DND-41 (cell line): Measurements from ENCODE around the gene BCL2L11.

Experiments used
- ATAC-seq: fragments of 200-7000 bp; cut with Tn5 transposase; 3 replicates; pipeline ENCODE4 v1.9.1; 2021; ENCODE audit warnings: low read depth; ENCODE audit not compliant: insufficient read depth
- DNase-seq: peaks from one replicate; pipeline ENCODE4 v3.0.0-alpha.2; 2020
- H2AFZ ChIP-seq: 2 replicates; pipeline ENCODE4 v1.6.0; 2012; ENCODE audit warnings: low read depth, low read length
- H3K27ac ChIP-seq: 2 replicates; pipeline ENCODE4 v1.5.1; 2012; ENCODE audit warnings: low read length, inconsistent platforms
- H3K27me3 ChIP-seq: fragments of 200-600 bp; sonication (generic); 2 replicates; pipeline ENCODE4 v1.6.0; 2012; ENCODE audit warnings: low read length, mild to moderate bottlenecking, inconsistent platforms; ENCODE audit not compliant: insufficient read depth, poor library complexity
- H3K36me3 ChIP-seq: 2 replicates; pipeline ENCODE4 v1.5.1; 2012; ENCODE audit warnings: low read length, inconsistent platforms; ENCODE audit not compliant: insufficient read depth
- H3K4me1 ChIP-seq: 2 replicates; pipeline ENCODE4 v1.5.1; 2012; ENCODE audit warnings: mild to moderate bottlenecking, low read length; ENCODE audit not compliant: insufficient read depth
- H3K4me2 ChIP-seq: 2 replicates; pipeline ENCODE4 v1.6.0; 2012; ENCODE audit warnings: mild to moderate bottlenecking, moderate library complexity, low read length, inconsistent platforms; ENCODE audit not compliant: insufficient read depth
- H3K4me3 ChIP-seq, 2 experiments: fragments of 200-600 bp in 1 of 2; shearing (Covaris generic) in 1 of 2; 2 replicates each; pipeline ENCODE4 v1.5.1; 2012 to 2016; ENCODE audit warnings: inconsistent platforms in 2 of 2, low read length in 2 of 2, mild to moderate bottlenecking in 2 of 2, low read depth in 1 of 2, moderate library complexity in 1 of 2
- H3K79me2 ChIP-seq: 2 replicates; pipeline ENCODE4 v1.6.0; 2012; ENCODE audit warnings: low read length, inconsistent platforms; ENCODE audit not compliant: insufficient read depth
- H3K9ac ChIP-seq: 2 replicates; pipeline ENCODE4 v1.6.0; 2012; ENCODE audit warnings: low read depth, mild to moderate bottlenecking, inconsistent platforms, low read length, moderate library complexity
- H3K9me3 ChIP-seq: 2 replicates; pipeline ENCODE4 v1.5.1; 2012; ENCODE audit warnings: low read length, moderate library complexity, mild to moderate bottlenecking, inconsistent platforms; ENCODE audit not compliant: insufficient read depth, severe bottlenecking
- H4K20me1 ChIP-seq: 2 replicates; pipeline ENCODE4 v1.6.0; 2012; ENCODE audit warnings: low read length; ENCODE audit not compliant: insufficient read depth
- CTCF ChIP-seq: IDR thresholded peaks from 2 replicates; pipeline ENCODE4 v1.5.1; 2012; ENCODE audit warnings: borderline replicate concordance, low read length, moderate library complexity, mild to moderate bottlenecking; ENCODE audit not compliant: poor library complexity, severe bottlenecking; ENCODE audit errors: extremely low read depth
- EZH2 ChIP-seq: IDR thresholded peaks from 3 replicates; pipeline ENCODE4 v1.6.1; 2012; ENCODE audit warnings: borderline replicate concordance, low read depth, mild to moderate bottlenecking, moderate library complexity, low read length, inconsistent platforms; ENCODE audit not compliant: severe bottlenecking

Gene BCL2L11

GRCh38 chr2:111138839-111139238 is 18.1 kb downstream of the BCL2L11 start:
- Histone ChIP-seq H4K20me1 (peaks cover 37% of the 10 kb centered on the region; the same call in 1 of the 2 replicates), H3K79me2 (peaks cover 86% of the 10 kb centered on the region), H3K36me3 (peaks cover 72% of the 10 kb centered on the region), H3K9ac (no peak overlapping the region), H3K27me3 (no peaks in the 10 kb centered on the region), H2AFZ (no peak overlapping the region), H3K4me2 (no peak overlapping the region), H3K4me3 (no peak overlapping the region), H3K27ac (no peak overlapping the region), H3K9me3 (no peaks in the 10 kb centered on the region), H3K4me1 (peaks cover 11% of the 10 kb centered on the region)
- no peak for ATAC-seq
- TF ChIP-seq CTCF (no peak), EZH2 (no peak)
- DNase-seq, result no peak

- Histone ChIP-seq H3K36me3 (peaks cover 79% of the 10 kb centered on the region), H3K4me2 (no peak overlapping the region), H4K20me1 (peaks cover 37% of the 10 kb centered on the region; the same call in 1 of the 2 replicates), H3K4me3 (no peak overlapping the region), H3K27me3 (no peaks in the 10 kb centered on the region), H3K4me1 (peaks cover 10% of the 10 kb centered on the region), H3K9me3 (no peaks in the 10 kb centered on the region), H2AFZ (no peak overlapping the region), H3K9ac (no peak overlapping the region), H3K27ac (peak overlapping the region; percentile 38), H3K79me2 (peaks cover 84% of the 10 kb centered on the region)
- no peak for TF ChIP-seq CTCF
- no peak for TF ChIP-seq EZH2
- DNase-seq (no peak), ATAC-seq (0 out of 3 replicates have a peak, but pooled peaks have one; percentile 33)
Measured at GRCh38 chr2:111139637-111140317, 19.1 kb downstream of the BCL2L11 start.

- H3K27me3 ChIP-seq, result no peaks in the 10 kb centered on the region
- TF ChIP-seq EZH2 (no peak), CTCF (no peak)
- H2AFZ ChIP-seq, result no peak overlapping the region
- no peak overlapping the region for H3K27ac ChIP-seq
- H4K20me1 ChIP-seq, result peaks cover 30% of the 10 kb centered on the region; the same call in 1 of the 2 replicates
- peaks cover 83% of the 10 kb centered on the region for H3K79me2 ChIP-seq
- DNase-seq, result no peak
- peaks cover 74% of the 10 kb centered on the region for H3K36me3 ChIP-seq
- peaks cover 10% of the 10 kb centered on the region for H3K4me1 ChIP-seq
- no peak for ATAC-seq
- no peak overlapping the region for H3K9ac ChIP-seq
- no peak overlapping the region for H3K4me3 ChIP-seq
- H3K4me2 ChIP-seq, result no peak overlapping the region
- no peaks in the 10 kb centered on the region for H3K9me3 ChIP-seq
Measured at GRCh38 chr2:111140815-111141214, 20.1 kb downstream of the BCL2L11 start.
